Panc1 (cell line): ENCODE data around the gene GDPD3. TPM values are rescaled to one million over a fixed set of nuclear protein-coding genes. Genes with fewer than 3 reads are reported as not detected.

ENCODE experiments used
- ATAC-seq: fragments of 200-7000 bp; cut with Tn5 transposase; 2 replicates; pipeline ENCODE4 v1.9.1; 2020; ENCODE audit warnings: mild to moderate bottlenecking, moderate library complexity
- Bru-seq: library from RNA; stranded (reverse); fragments of 400-500 nt; gene quantifications from one replicate; lab custom pipeline; 2021; lab: Mats Ljungman, UMichigan
- BruChase-seq, 2 experiments: library from RNA; stranded (reverse); fragments of 400-500 nt; gene quantifications; one replicate each; lab custom pipeline; 2021; lab: Mats Ljungman, UMichigan
- BruUV-seq: library from RNA; stranded (reverse); fragments of 400-500 nt; replicated peaks from 2 replicates; lab custom pipeline; 2021; lab: Mats Ljungman, UMichigan
- CTCF ChIA-PET: fragments of 300-600 bp; sonication (Branson Sonifier 250); formaldehyde crosslinking; loops from one replicate; lab custom pipeline; 2022; ENCODE audit warnings: antibody characterized with exemption; lab: Charles Lee
- POLR2A ChIA-PET: fragments of 300-600 bp; sonication (Branson Sonifier 250); formaldehyde crosslinking; loops from one replicate; lab custom pipeline; 2022; ENCODE audit warnings: antibody characterized with exemption; lab: Charles Lee
- DNase-seq: peaks from one replicate; pipeline ENCODE4 v3.0.0-alpha.2; 2010; ENCODE audit warnings: low read depth, low spot score
- H3K27ac ChIP-seq: 2 replicates; pipeline ENCODE4 v1.5.1; 2011; ENCODE audit warnings: mild to moderate bottlenecking, low read length, inconsistent platforms
- H3K27me3 ChIP-seq: fragments of 200-500 bp; sonication (Bioruptor generic); 2 replicates; pipeline ENCODE4 v1.6.0; 2014; ENCODE audit warnings: low read length, inconsistent platforms; ENCODE audit not compliant: control insufficient read depth, insufficient read depth
- H3K36me3 ChIP-seq: fragments of 200-500 bp; sonication (Bioruptor generic); 2 replicates; pipeline ENCODE4 v1.5.1; 2014; ENCODE audit warnings: inconsistent platforms, mild to moderate bottlenecking, low read length, moderate library complexity; ENCODE audit not compliant: control insufficient read depth, insufficient read depth
- H3K4me1 ChIP-seq: 2 replicates; pipeline ENCODE4 v1.5.1; 2011; ENCODE audit warnings: inconsistent platforms, mild to moderate bottlenecking, low read length, moderate library complexity; ENCODE audit not compliant: control insufficient read depth, insufficient read depth
- H3K4me3 ChIP-seq, 2 experiments: 2 replicates each; pipeline ENCODE4 v1.5.1; 2011 to 2012; ENCODE audit warnings: low read depth in 2 of 2, low read length in 2 of 2, mild to moderate bottlenecking in 2 of 2, inconsistent platforms in 1 of 2, moderate library complexity in 1 of 2
- H3K9me3 ChIP-seq: fragments of 200-500 bp; sonication (Bioruptor generic); 2 replicates; pipeline ENCODE4 v1.5.1; 2014; ENCODE audit warnings: low read depth, mild to moderate bottlenecking, inconsistent platforms, low read length, moderate library complexity; ENCODE audit not compliant: control insufficient read depth, insufficient read depth
- POLR2AphosphoS5 ChIP-seq: IDR thresholded peaks from 2 replicates; pipeline ENCODE4 v1.6.1; 2012; ENCODE audit warnings: mild to moderate bottlenecking, low read depth, low read length, moderate library complexity
- SIN3A ChIP-seq: IDR thresholded peaks from 2 replicates; pipeline ENCODE4 v1.6.1; 2012; ENCODE audit warnings: low read depth, mild to moderate bottlenecking, low read length, moderate library complexity, borderline replicate concordance; ENCODE audit not compliant: insufficient read depth
- TCF7L2 ChIP-seq: IDR thresholded peaks from 2 replicates; pipeline ENCODE4 v1.6.1; 2011; ENCODE audit warnings: mild to moderate bottlenecking, low read depth, low read length, inconsistent platforms
- in situ Hi-C: cut with HindIII; loops from 2 replicates; pipeline ENCODE4 v1.10.0; 2016; ENCODE audit warnings: low sequenced_read_pairs, low pct_unique_long_range_greater_than_20kb
- intact Hi-C: fragments of 100-400 bp; cut with micrococcal nuclease; formaldehyde crosslinking; loops from one replicate; pipeline ENCODE4 v1.10.0; 2022; ENCODE audit not compliant: unreplicated experiment
- long read RNA-seq: library from polyadenylated mRNA; unstranded; transcript quantifications from one replicate; pipeline ENCODE4 v2.0.0, GENCODE V29; 2021; ENCODE audit not compliant: unreplicated experiment
- polyA plus RNA-seq: library from polyadenylated mRNA; unstranded; fragments of >200 nt; gene quantifications from one replicate; pipeline ENCODE4 v1.2.1, GENCODE V29; 2012; ENCODE audit warnings: missing spikeins; ENCODE audit not compliant: insufficient read length
- total RNA-seq: library from RNA; stranded (reverse); gene quantifications from one replicate; pipeline ENCODE4 v1.2.1, GENCODE V29; 2021; ENCODE audit not compliant: unreplicated experiment
- TF ChIP-seq, protein P1 (sequence below): fragments of 450-650 bp; IDR thresholded peaks from 2 replicates; pipeline ENCODE4 v1.5.1; 2017; ENCODE audit warnings: mild to moderate bottlenecking
- TF ChIP-seq, protein P2 (sequence below), 2 experiments: IDR thresholded peaks; 2 replicates each; pipeline ENCODE4 v1.6.1; 2011 to 2012; ENCODE audit warnings: low read depth in 2 of 2, control low read depth in 1 of 2, low read length in 1 of 2, mild to moderate bottlenecking in 1 of 2, moderate library complexity in 1 of 2; ENCODE audit not compliant: insufficient read depth in 1 of 2

GDPD3 gene, protein sequence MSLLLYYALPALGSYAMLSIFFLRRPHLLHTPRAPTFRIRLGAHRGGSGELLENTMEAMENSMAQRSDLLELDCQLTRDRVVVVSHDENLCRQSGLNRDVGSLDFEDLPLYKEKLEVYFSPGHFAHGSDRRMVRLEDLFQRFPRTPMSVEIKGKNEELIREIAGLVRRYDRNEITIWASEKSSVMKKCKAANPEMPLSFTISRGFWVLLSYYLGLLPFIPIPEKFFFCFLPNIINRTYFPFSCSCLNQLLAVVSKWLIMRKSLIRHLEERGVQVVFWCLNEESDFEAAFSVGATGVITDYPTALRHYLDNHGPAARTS
- total RNA-seq = 2.5 TPM
- 3.3 TPM for polyA plus RNA-seq
- Bru-seq, nascent RNA = percentile 29 among the genes with signal in this experiment
- percentile 42 among the genes with signal in this experiment for BruChase-seq, experiment 1, labeled RNA remaining after a 2-hour chase
- percentile 34 among the genes with signal in this experiment for BruChase-seq, experiment 2, labeled RNA remaining after a 6-hour chase
- long read RNA-seq, partial matches to known transcripts = 2 of 2 reads
- long read RNA-seq, other reads (novel, unspliced or antisense) = 0 of 2 reads

DNA sequence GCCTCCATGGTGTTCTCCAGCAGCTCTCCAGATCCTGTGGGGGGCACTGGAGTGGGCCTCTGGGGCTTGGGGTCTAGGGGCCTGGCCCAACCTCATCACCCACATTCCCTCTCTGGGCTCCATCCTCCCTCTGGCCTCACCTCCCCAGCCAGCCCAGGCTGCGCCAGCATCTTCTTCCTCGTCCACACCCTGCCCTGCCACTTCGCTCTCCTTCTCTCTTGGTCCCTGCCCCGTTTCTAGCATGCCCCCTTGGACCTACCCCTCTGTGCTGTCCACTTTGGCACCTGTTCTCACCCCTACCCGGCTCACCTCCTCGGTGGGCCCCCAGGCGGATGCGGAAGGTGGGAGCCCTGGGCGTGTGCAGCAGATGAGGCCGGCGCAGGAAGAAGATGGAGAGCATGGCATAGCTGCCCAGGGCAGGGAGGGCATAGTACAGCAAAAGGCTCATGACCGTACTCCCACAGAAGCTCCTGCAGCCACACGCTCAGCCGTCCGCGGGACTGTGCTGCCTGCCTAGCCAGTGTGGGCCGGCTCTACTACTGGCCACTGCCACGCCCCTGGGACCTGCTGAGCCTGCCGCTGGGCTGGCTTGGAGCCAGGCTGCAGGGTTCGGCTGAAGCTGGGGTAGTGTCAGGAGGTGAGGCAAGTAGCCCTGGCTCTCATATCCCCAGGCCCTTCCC, at the start of gene GDPD3:
Gene GDPD3 (minus strand): TSS at position 507 of the 680 bp plus-strand sequence. CDS start 59 bp downstream, at position 448.
- in situ Hi-C loops = no loop called here
- DNase-seq (no peak), ATAC-seq (peak; percentile 56)
- Histone ChIP-seq H3K4me3 (no peak within 1 kb of the TSS), H3K27me3 (no peaks in the 10 kb centered on the region), H3K4me1 (no peaks in the 10 kb centered on the region), H3K27ac (no peak within 1 kb of the TSS), H3K36me3 (no peaks in the 10 kb centered on the region), H3K9me3 (no peaks in the 10 kb centered on the region)
- ChIA-PET POLR2A (no interaction called here), CTCF (interaction anchor here (0.6 to 1.6 kb wide), 3 partner anchors 21 to 266 kb away, joined by 5 to 11 read pairs (median 5); partner anchors contain the start of gene TBX6)
- no TSS peak for BruUV-seq
- intact Hi-C loops = no loop called here
- TF ChIP-seq POLR2AphosphoS5 (no peak), TCF7L2 (no peak), SIN3A (no peak)
- TF ChIP-seq, protein P1, sequence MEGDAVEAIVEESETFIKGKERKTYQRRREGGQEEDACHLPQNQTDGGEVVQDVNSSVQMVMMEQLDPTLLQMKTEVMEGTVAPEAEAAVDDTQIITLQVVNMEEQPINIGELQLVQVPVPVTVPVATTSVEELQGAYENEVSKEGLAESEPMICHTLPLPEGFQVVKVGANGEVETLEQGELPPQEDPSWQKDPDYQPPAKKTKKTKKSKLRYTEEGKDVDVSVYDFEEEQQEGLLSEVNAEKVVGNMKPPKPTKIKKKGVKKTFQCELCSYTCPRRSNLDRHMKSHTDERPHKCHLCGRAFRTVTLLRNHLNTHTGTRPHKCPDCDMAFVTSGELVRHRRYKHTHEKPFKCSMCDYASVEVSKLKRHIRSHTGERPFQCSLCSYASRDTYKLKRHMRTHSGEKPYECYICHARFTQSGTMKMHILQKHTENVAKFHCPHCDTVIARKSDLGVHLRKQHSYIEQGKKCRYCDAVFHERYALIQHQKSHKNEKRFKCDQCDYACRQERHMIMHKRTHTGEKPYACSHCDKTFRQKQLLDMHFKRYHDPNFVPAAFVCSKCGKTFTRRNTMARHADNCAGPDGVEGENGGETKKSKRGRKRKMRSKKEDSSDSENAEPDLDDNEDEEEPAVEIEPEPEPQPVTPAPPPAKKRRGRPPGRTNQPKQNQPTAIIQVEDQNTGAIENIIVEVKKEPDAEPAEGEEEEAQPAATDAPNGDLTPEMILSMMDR = no peak
- TF ChIP-seq, protein P2, sequence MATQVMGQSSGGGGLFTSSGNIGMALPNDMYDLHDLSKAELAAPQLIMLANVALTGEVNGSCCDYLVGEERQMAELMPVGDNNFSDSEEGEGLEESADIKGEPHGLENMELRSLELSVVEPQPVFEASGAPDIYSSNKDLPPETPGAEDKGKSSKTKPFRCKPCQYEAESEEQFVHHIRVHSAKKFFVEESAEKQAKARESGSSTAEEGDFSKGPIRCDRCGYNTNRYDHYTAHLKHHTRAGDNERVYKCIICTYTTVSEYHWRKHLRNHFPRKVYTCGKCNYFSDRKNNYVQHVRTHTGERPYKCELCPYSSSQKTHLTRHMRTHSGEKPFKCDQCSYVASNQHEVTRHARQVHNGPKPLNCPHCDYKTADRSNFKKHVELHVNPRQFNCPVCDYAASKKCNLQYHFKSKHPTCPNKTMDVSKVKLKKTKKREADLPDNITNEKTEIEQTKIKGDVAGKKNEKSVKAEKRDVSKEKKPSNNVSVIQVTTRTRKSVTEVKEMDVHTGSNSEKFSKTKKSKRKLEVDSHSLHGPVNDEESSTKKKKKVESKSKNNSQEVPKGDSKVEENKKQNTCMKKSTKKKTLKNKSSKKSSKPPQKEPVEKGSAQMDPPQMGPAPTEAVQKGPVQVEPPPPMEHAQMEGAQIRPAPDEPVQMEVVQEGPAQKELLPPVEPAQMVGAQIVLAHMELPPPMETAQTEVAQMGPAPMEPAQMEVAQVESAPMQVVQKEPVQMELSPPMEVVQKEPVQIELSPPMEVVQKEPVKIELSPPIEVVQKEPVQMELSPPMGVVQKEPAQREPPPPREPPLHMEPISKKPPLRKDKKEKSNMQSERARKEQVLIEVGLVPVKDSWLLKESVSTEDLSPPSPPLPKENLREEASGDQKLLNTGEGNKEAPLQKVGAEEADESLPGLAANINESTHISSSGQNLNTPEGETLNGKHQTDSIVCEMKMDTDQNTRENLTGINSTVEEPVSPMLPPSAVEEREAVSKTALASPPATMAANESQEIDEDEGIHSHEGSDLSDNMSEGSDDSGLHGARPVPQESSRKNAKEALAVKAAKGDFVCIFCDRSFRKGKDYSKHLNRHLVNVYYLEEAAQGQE (IDR thresholded peaks at IDR 0.05; ENCODE audit: insufficient read depth in 1 of 2, low read depth in 2 of 2, low read length in 1 of 2) = no peak

DNA sequence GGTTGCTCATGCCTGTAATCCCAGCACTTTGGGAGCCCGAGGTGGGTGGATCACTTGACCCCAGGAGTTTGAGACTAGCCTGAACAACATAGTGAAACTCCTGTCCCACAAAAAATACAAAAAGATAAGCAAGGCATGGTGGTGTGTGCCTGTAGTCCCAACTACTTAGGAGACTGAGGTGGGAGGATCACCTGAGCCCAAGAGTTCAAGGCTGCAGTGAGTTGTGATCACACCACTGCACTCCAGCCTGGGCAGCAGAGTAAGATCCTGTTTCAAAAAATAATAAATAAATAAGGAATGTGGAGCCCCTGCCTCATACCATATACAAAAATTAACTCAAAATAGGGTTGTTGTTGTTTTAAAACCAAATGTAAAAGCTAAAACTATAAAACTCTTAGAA, 43.9 kb upstream of the GDPD3 start:
- CTCF ChIA-PET = no interaction called here
- in situ Hi-C loops = no loop called here
- no peaks in the 10 kb centered on the region for H3K36me3 ChIP-seq

More for the DNA sequence above, 43.9 kb upstream of the GDPD3 start:
- POLR2A ChIA-PET = interaction anchor here (0.5 kb wide), 1 partner anchor 87 kb away, joined by 3 read pairs; no protein-coding TSS in a partner anchor
- TF ChIP-seq SIN3A = no peak
- TF ChIP-seq POLR2AphosphoS5 = no peak
- DNase-seq (no peak), ATAC-seq (no peak)
- H3K27ac ChIP-seq = no peak overlapping the region
- H3K9me3 ChIP-seq = no peaks in the 10 kb centered on the region
- BruUV-seq = no TSS peak
- no peaks in the 10 kb centered on the region for H3K27me3 ChIP-seq
- no peak overlapping the region for H3K4me3 ChIP-seq
- intact Hi-C loops = no loop called here
- H3K4me1 ChIP-seq = no peaks in the 10 kb centered on the region
